Mucosa of stomach (tissue), 1 donor: ENCODE measurements around the gene ACVR1C.
A peak's percentile ranks its signal among the peaks of the same experiment; 100 is the strongest.
"Not testable (repeated sequence)": the region's sequence is repeated elsewhere in the genome, so short reads cannot be mapped to it uniquely, and the experiment has no call there.

Experiments used
- H3K27me3 ChIP-seq: one replicate; pipeline ENCODE4 v1.7.0; 2013; ENCODE audit warnings: mild to moderate bottlenecking, low read length; ENCODE audit not compliant: control insufficient read depth, insufficient read depth
- H3K36me3 ChIP-seq: one replicate; pipeline ENCODE4 v1.7.0; 2013; ENCODE audit warnings: low read length; ENCODE audit not compliant: control insufficient read depth, insufficient read depth
- H3K4me1 ChIP-seq: one replicate; pipeline ENCODE4 v1.7.0; 2013; ENCODE audit warnings: mild to moderate bottlenecking, low read length; ENCODE audit not compliant: control insufficient read depth, insufficient read depth
- H3K4me3 ChIP-seq: one replicate; pipeline ENCODE4 v1.7.0; 2013; ENCODE audit warnings: low read length
- H3K9ac ChIP-seq: one replicate; pipeline ENCODE4 v1.7.0; 2013; ENCODE audit warnings: mild to moderate bottlenecking, low read length, moderate library complexity
- H3K9me3 ChIP-seq: one replicate; pipeline ENCODE4 v1.7.0; 2013; ENCODE audit warnings: mild to moderate bottlenecking, low read length, moderate library complexity; ENCODE audit not compliant: control insufficient read depth
- donor health status: Pancreatic carcinoma.

Gene ACVR1C

DNA sequence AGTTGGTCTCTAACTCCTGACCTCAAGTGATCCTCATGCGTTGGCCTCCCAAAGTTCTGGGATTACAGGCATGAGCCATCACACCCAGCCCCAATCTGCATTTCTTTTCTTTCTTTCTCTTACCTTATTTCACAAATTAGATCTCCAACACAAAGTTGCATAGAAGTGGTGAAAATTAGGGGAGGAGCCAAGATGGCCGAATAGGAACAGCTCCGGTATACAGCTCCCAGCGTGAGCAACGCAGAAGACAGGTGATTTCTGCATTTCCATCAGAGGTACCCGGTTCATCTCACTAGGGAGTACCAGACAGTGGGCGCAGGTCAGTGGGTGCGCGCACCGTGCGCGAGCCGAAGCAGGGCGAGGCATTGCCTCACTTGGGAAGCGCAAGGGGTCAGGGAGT, 113.7 kb downstream of the ACVR1C start:
- H3K9me3 ChIP-seq, H3K4me1 ChIP-seq, H3K4me3 ChIP-seq, H3K27me3 ChIP-seq, H3K36me3 ChIP-seq, H3K9ac ChIP-seq: not testable (repeated sequence)

DNA sequence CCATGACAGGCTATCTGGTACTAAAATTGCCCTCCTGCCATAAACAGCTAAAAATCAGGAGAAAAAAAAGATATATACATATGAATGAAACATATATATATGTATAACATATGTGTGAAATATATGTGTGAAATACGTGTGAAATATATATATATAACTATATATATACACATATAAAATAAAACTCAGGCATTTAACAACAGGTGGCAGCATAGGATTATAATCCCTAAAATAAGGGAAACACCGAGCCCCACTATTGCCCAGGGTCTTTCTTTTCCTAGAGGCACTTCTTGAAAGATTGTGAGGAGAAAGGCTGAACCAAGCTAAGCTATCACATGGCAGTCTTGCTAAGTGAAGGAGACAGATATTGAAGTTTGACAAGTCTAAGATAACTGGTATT, 118.9 kb downstream of the ACVR1C start:
- Histone ChIP-seq H3K36me3 (no peaks in the 10 kb centered on the region), H3K27me3 (no peaks in the 10 kb centered on the region), H3K9me3 (no peaks in the 10 kb centered on the region)

DNA sequence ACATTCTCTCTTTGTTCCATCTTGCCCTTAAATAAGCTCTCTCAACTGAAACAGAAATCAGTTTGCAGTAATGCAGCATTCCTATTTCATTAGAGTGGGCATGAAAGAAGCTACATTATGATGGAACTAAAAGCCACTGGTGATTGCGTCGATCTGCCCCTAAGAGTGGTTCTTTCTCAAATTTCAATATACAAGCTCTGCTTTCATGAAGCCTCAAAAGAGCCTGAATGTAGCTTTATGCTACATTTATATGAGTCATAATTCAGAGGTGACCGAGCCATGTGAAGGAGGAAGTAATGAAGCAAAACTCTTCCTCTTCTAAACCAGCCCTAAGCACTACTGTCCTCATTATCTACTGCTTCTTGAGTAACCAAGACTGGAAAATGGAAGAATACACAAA, 120.0 kb downstream of the ACVR1C start:
- Histone ChIP-seq H3K9me3 (no peaks in the 10 kb centered on the region), H3K9ac (no peak overlapping the region), H3K4me1 (no peaks in the 10 kb centered on the region), H3K36me3 (no peaks in the 10 kb centered on the region), H3K27me3 (no peaks in the 10 kb centered on the region), H3K4me3 (no peak overlapping the region)

More for the DNA sequence above, 118.9 kb downstream of the ACVR1C start:
- no peaks in the 10 kb centered on the region for H3K4me1 ChIP-seq
- no peak overlapping the region for H3K9ac ChIP-seq
- H3K4me3 ChIP-seq = no peak overlapping the region

DNA sequence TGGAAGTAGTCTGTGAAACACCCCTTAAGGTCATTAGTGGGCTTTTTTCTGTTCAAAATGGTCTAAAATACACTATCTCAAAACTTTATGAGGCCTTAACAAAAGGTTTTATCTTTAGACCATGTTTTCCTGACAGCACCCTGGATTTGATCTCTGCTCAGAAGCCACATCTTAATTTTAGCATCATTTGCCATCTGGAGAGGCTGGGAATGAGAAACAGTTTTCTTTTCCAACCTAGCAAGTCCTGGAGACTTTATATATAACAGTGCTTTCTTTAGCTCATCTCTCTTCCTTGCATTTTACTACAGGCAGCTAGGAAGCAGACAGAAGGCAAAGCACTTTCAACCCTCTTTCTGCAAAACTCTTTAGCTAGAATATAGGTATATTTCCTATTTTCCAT, 122.1 kb downstream of the ACVR1C start:
- no peak overlapping the region for H3K4me3 ChIP-seq
- no peak overlapping the region for H3K9ac ChIP-seq
- H3K9me3 ChIP-seq = no peaks in the 10 kb centered on the region
- H3K27me3 ChIP-seq = no peaks in the 10 kb centered on the region
- H3K36me3 ChIP-seq = no peaks in the 10 kb centered on the region
- no peaks in the 10 kb centered on the region for H3K4me1 ChIP-seq

DNA sequence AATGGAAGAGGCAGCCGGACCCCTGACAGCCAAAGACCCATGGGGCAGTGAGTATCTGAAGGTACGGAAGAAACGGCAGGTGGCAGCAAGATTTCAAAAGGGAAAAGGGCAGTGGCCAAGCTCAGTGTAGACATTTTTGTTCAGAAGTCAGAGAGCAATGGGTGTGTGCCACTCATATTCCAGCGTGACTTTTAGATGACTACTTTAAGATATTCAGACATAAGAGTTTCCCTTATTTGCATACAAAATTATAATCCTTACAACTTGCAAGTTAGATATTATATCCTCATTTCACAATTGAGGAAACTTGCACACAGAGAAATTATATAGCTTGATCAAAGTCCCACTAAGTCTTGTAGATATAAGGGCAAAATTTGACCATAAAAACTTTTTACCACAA, 124.0 kb downstream of the ACVR1C start:
- Histone ChIP-seq H3K4me3 (no peak overlapping the region), H3K36me3 (no peaks in the 10 kb centered on the region), H3K9me3 (no peaks in the 10 kb centered on the region), H3K9ac (no peak overlapping the region), H3K27me3 (no peaks in the 10 kb centered on the region), H3K4me1 (no peaks in the 10 kb centered on the region)

DNA sequence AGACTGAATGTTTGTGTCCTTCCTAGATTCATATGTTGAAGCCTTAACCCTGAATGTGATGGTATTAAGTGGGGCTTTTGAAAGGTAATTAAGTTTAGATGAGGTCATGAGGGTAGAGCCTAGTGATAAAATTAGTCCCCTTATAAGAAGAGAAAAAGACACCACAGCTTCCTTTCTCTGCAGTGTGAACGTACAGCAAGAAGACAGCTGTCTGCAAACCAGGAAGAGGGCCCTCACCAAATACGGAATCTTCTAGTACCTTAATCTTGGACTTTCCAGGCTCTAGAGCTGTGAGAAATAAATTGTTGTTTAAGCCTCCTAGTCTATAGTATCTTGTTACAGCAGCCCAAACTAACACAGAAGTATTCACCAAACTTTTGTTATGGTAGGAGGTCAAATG, 127.6 kb downstream of the ACVR1C start:
- H3K36me3 ChIP-seq = no peaks in the 10 kb centered on the region
- H3K9ac ChIP-seq = no peak overlapping the region

DNA sequence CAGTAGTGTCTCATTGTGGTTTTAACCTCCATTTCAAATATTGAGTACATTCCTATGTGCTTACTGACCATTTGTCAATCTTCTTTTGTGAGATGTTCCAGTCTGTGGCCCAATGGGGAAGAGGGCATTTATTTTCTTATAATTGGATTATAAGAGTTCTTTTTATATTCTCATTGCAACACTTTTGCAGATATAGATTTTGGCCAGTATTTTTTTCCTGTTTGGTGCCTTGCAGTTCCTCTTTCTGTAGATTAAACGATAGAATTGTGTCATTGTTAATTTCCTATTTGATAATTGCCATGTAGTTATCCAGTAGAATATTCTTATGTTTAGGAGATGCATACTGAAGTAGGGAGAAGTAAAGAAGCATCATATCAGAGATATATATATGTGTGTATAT, 128.3 kb downstream of the ACVR1C start:
- Histone ChIP-seq H3K9ac (no peak overlapping the region), H3K4me1 (no peaks in the 10 kb centered on the region), H3K27me3 (no peaks in the 10 kb centered on the region), H3K9me3 (no peaks in the 10 kb centered on the region), H3K36me3 (no peaks in the 10 kb centered on the region), H3K4me3 (no peak overlapping the region)

More for the DNA sequence above, 127.6 kb downstream of the ACVR1C start:
- Histone ChIP-seq H3K4me3 (no peak overlapping the region), H3K27me3 (no peaks in the 10 kb centered on the region), H3K9me3 (no peaks in the 10 kb centered on the region), H3K4me1 (no peaks in the 10 kb centered on the region)

DNA sequence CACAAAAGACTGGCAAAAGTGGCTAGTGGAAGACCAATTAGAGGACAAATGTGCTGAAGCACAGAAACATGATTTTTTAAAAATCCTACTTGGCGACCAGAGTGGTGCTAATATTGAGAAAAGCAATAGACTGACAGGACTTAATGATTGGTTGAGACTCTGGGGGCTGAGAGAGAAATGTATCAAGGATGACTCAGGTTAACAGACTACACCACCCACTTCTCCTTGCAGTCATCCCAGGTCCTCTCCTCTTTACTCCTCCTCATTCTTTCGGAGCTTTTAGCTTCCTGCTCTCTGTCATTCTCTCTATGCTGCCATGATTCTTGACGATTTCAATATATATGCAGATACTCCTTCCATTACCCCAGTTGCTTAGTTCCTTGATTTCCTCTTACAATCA, 130.2 kb downstream of the ACVR1C start:
- no peaks in the 10 kb centered on the region for H3K27me3 ChIP-seq
- H3K9me3 ChIP-seq = no peaks in the 10 kb centered on the region
- H3K36me3 ChIP-seq = no peaks in the 10 kb centered on the region
- H3K4me1 ChIP-seq = no peaks in the 10 kb centered on the region
- H3K4me3 ChIP-seq = no peak overlapping the region
- H3K9ac ChIP-seq = no peak overlapping the region

DNA sequence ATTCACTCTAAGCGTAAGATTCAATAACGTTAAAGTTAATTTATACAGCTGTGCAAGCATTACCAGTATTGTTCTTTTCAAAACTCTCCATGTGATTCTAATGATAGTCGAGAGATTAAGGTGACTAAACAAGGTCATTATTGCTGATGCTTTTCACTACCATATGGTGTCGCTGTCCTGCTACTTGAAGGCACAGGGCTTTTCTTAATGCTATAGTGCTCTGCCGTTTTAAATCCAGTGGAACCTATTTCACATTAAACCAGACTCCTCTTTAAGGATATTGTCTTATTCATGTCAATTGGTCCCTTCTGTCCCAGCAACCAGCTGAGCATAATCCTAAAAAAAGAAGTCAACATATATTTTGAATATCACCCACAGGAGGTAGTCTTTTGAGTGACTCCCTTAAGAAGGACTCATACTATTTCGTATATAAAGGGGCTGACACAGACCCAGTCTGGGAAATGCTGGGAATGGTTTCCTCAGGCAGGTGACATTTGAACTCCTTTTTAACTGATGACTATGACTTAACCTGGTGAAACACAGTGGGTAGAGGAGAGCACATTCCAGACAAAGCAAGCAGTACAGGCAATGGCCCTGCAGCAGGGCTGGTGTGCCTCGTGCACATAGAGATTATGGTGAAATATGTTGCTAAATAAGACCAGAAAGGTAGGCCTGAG, 130.9 kb downstream of the ACVR1C start:
- no peaks in the 10 kb centered on the region for H3K27me3 ChIP-seq
- no peaks in the 10 kb centered on the region for H3K4me1 ChIP-seq
- H3K9ac ChIP-seq = no peak overlapping the region
- H3K4me3 ChIP-seq = no peak overlapping the region
- H3K9me3 ChIP-seq = no peaks in the 10 kb centered on the region
- H3K36me3 ChIP-seq = no peaks in the 10 kb centered on the region

DNA sequence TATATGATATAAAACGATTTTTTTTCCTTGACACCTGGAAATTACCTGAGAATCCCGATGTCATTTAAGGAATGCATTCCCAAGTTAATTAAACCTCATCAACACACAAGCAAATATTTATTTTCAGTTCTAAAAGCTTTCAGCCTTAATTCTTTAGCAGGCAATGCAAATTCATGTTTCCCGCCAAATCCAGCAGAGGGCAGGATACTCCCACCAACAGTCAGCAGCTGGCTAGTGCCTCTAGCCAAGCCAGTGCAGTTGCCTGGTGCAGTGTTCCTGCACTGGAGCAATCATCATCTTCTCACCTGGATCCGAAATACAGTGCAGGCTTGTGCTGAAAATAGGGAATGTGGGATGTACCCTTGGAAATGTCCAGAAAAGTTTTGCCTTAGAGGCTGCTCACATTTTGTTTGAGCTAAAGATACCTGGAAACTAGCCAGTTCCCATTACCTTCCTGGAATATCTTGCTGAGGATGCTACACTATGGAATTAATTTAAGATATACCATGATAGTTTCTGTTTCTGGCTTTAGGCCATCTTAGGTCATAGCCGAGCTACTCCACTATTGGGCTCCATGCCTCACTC, 136.4 kb downstream of the ACVR1C start:
- H3K27me3 ChIP-seq = no peaks in the 10 kb centered on the region
- no peak overlapping the region for H3K9ac ChIP-seq
- no peaks in the 10 kb centered on the region for H3K36me3 ChIP-seq
- H3K9me3 ChIP-seq = no peaks in the 10 kb centered on the region
- peaks cover 25% of the 10 kb centered on the region for H3K4me1 ChIP-seq
- H3K4me3 ChIP-seq = no peak overlapping the region

DNA sequence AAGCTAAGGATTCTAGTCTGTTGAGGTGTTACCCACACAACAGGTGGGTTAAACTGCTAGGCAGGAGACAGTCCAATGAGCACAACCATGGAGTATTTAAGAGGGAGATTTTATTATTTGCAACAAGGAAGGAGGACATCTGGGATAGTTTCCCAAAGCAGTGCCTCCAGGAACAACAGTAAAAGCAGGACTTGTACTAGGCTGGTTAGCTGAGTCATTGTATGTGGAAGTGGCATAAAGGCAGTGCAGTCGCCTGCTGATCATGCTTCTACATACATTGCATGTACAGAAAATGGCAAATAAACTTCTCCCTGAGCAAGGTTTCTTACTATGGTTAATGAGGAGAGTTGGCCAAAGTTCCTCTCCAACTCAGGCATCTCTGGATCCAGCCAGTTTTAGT, 138.7 kb downstream of the ACVR1C start:
- no peak overlapping the region for H3K9ac ChIP-seq
- no peak overlapping the region for H3K4me3 ChIP-seq
- H3K4me1 ChIP-seq = peaks cover 43% of the 10 kb centered on the region
- no peaks in the 10 kb centered on the region for H3K9me3 ChIP-seq
- no peaks in the 10 kb centered on the region for H3K36me3 ChIP-seq
- no peaks in the 10 kb centered on the region for H3K27me3 ChIP-seq

DNA sequence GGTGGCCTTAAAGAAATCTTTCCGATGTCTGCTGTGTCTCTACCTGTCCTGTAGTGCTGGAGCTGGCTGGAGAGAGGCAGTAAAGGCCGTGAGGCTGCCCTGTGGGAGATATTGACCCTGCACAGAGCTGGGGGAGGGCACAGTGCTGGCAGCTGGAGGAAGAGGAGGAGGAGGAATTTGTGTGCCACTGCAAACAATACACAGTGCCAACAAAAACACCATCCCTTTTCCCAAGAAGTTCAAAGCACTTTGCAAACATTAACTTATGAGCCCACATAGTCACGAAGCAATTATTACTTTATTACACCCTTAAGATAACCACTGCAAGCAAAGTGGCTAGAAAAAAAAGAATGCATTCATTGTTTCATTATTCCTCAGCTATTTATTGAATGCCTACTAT, 139.8 kb downstream of the ACVR1C start:
- Histone ChIP-seq H3K9ac (no peak overlapping the region), H3K36me3 (no peaks in the 10 kb centered on the region), H3K27me3 (no peaks in the 10 kb centered on the region), H3K9me3 (no peaks in the 10 kb centered on the region), H3K4me3 (peak overlapping the region; percentile 14), H3K4me1 (peaks cover 43% of the 10 kb centered on the region)

DNA sequence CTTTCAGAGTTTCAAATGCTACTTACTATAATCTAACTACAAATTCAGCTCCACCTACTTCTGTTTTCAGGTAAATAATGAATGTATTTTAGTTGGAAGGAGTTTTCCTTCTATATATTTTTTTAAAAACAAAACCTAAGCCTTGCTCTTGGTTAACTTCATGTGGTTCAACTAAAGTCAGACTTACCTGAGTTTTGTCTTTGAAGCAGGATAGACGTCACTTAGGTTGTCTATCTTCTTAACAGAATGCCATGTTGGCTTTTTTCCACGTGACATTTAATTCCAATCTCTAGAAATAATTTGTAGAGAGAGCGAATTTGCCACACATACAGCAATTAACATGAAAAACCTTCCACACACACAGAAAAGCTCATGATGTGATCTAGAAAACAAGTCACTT, 140.9 kb downstream of the ACVR1C start:
- peaks cover 43% of the 10 kb centered on the region for H3K4me1 ChIP-seq
- H3K27me3 ChIP-seq = no peaks in the 10 kb centered on the region
- no peak overlapping the region for H3K4me3 ChIP-seq
- H3K9me3 ChIP-seq = no peaks in the 10 kb centered on the region
- H3K9ac ChIP-seq = no peak overlapping the region
- no peaks in the 10 kb centered on the region for H3K36me3 ChIP-seq
